Mucosa of gallbladder (tissue), 1 donor: ENCODE data around the gene ZNF124. TPM values are rescaled to one million over a fixed set of nuclear protein-coding genes. Genes with fewer than 3 reads are reported as not detected.
"Not testable (repeated sequence)": the region's sequence is repeated elsewhere in the genome, so short reads cannot be mapped to it uniquely, and the experiment has no call there.

Experiments used
- DNase-seq: peaks from one replicate; pipeline ENCODE4 v3.0.0-alpha.2; 2020; ENCODE audit warnings: low spot score
- total RNA-seq: library from RNA; stranded (reverse); gene quantifications from one replicate; pipeline ENCODE4 v1.2.1, GENCODE V29; 2021
- donor health status: DM: no; HTN: no; CAD: no.

ZNF124 gene
- total RNA-seq, result 34.2 TPM

DNA sequence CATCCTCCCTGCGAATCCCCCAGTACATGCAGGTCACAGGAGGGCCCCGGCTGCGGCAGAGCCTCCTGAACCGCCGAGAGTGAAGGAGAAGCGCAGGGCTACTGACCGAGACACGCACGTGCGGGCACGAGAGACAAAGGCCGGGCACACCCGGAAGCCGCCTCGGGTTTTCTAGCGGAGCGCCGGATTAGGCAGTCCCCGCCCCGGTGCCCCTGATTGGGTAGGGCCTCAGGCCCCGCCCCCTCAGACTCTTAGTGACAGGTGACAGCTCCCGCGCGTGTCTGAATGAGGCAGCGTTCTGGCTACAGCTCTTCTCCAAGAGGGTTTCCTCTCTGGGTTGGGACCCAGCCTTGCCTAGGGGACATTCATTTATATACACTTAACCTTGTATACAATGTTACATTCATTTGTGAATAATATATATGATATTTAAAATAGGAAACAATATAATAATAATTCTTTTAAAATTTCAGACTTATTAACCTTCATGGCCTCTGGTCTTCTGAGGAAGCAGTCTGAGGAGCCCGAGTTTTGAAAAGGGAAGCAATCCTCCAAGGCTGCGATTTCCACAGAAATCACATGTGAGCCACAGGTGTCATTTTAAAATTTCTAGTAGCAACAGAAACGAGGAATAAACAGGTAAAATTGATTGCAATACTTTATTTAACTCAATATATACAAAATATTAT, at the start of gene ZNF124:
ZNF124 (minus strand) TSS at position 146 of the 689 bp plus-strand sequence; CDS start at position 3, 143 bp downstream.
- DNase-seq, result not testable (repeated sequence)

DNA sequence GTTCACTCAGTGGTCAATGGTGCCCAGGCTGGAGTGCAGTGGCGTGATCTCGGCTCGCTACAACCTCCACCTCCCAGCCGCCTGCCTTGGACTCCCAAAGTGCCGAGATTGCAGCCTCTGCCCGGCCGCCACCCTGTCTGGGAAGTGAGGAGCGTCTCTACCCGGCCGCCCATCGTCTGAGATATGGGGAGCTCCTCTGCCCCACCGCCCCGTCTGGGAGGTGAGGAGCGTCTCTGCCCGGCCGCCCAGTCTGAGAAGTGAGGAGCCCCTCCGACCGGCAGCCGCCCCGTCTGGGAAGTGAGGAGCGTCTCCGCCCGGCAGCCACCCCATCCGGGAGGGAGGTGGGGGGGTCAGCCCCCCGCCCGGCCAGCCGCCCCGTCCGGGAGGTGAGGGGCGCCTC, 48.5 kb upstream of the ZNF124 start:
- not testable (repeated sequence) for DNase-seq

DNA sequence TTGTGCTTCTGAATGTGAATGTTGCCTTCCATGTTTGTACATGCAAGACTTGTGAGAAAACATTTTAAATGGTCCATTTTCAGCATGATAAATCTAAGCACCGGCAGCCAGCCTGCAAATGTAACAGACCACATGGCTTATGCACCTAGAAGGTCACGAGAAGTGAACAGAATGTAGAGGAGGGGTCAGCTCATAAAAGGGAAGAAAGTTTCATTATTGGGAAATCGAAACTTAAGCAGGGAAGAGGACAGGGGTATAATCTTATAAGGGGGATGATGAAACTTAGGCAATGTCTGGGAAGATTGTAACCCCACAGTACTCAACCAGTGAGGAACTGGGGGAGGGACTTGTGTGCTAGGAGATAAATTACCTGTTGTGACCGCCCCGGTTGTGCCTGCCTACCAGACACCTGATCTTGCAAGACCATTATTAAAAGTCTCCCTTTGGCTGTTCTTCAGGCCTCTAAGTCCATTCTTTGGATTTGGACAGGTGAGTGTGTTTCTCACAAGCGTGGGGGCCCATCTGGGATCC, 46.4 kb upstream of the ZNF124 start:
- DNase-seq, result no peak

DNA sequence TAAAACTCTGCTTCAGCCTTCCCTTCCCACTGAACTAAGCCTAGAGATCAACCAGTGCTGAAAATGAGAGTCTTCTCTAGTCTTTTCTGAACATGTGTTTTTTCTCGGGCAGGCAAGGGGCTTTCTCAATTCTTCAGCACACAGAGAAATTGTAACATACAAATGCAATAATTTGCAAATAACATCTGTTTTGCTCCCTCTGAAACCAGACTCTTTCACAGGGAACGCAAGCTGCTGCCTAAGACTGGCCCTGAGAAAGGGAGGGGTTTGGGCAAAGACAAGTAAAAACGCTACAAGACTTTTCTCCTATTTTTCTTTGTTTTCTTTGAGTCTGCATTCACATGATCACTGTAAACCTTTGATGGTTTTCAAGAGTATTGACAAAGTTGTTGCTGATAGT, 44.4 kb upstream of the ZNF124 start:
- no peak for DNase-seq

DNA sequence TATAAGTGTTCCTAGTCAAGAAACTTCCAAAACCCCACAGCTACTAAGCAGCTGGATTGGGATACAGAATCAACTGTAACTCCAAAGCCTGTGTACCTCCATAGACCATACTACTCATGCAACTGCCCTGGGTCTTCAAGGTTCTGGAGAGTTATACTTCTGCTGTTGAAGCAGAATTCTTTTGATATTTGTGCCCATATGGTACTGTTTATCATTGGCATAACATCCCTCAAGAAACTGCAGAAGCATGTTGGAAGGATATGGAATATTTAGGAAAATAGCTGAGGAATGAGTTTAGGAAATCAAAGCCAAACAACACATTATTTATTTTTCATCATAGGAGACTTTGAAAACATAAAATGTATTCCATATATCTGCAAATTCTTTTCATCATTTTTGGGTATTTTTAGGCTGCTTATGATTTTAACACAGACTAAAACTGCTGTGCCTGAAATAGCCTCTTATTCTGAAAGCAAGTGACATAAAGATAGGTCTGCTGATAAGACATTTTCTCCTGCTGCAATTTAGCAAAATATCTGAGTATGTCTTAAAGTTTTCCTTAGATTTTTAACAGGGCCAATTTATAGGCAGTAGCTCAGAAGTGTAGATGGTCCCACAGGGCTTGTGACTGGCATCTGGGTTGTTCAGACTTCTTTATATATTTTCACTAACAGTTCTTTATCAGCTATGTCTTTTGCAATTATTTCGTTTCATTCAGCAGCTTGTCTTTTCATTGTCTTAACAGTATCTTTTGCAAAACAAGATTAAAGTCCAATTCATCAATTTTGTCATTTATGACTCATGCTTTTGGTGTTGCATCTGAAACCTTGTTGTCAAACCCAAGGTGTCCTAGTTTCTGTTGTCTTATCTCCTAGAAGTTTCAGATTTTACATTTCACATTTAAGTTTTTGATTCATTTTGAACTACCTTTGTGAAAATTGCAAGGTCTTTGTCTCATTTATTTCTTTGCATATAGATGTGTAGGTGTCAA, 41.1 kb upstream of the ZNF124 start:
- DNase-seq, result no peak

DNA sequence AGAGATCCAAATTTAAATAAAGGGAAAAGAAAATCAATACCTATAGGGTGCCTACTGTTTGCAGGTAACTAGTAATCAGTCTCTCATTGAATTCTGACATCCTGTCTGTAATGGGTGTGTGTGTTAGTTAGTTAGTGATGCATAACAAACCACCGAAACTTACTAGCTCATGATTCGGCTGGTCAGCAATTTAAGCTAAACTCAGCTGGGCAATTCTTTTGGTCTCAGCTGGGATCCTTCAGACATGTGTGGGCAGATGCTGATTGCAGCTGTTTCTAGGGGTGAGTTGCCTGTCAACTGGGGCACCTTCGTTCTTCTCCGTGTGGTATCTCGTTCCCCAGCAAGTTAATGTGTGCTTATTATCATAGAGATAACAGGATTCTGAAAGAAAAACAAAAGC, 40.2 kb upstream of the ZNF124 start:
- no peak for DNase-seq

DNA sequence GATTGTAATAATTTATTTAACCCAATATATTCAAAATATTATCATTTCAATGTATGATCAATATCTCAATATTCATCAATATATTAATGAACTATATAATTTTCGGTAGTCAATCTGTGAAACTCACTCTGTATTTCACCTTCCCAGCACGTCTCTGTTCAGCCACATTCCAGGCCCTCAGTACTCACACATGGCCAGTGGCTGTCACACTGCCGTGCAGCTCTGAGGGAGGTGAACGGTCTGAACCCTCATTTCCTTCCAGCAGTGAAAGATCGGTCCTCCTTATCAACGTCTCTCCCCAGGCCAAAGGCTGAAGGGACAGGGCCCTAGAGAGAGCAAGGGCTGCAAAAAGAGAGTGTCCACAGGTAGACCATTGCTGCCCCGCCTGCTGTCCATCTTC, 39.5 kb upstream of the ZNF124 start:
- DNase-seq, result no peak

DNA sequence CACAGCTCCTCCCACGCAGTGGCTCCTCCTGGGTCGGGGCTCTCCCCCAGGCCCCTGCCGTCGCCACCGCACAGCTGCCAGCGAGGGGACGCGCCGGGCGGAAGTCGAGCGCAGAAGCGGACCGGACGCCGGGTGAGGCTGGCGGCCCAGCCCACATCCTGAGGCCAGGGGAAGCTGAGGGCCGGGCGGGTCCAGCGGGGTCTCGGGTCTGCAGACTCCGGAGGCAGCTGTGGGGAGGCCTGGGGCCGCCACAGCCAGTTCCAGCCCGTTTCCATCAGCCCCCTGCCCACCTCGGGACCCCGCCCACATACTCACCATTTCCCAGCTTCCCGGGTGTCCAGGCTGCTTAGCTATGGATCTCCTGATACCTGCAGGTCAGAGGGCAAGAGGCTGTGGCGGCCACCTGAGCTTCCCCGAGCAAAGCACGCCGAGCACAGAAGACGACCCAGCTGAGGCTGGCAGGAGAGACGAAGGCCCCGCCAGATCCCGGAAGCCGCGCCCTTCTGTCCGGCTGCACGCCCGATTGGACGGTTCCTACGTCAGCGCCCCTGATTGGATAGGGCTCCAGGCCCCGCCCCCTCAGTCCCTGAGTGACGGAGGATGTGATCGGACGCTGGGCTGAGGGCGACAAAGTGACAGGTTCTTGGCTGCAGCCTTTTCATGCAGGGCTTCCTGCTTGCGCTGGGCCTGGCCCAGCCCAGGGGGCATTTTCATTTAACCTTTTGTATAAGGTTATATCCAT, 38.7 kb upstream of the ZNF124 start:
- peak; percentile 98 for DNase-seq

DNA sequence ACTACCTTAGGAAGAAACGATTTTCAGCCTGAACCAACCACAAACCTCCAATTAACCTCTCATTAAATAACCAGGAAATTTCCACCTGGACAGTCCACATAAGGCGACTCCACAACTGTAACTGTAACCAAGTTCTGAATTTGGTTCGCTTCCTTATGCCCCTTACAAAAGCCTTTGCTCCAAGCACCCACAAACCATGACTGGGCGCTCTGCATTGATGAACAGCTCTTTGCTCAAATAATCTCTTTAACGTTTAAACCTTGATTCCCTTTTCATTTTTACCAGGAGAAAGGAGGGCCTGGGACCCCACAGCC, 38.2 kb upstream of the ZNF124 start:
- DNase-seq, result no peak

DNA sequence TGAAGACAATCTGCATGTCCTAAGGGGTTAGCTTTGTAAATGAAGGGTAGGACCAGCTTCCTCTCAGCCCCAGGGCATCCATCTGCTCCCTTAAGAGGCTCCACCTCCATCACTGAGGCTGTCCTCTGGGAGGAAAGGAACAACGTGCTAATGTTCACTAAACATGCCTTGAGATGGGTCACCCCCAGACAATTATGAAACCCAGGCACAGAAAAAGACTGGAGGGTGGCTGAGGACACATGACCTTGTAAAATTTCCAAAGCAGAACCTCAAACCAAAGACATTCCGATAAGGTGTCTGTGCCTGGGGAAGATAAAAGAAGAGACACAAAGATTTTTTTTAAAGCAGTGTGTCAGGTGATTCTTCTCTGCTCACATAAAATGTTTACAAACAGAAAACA, 37.6 kb upstream of the ZNF124 start:
- no peak for DNase-seq

DNA sequence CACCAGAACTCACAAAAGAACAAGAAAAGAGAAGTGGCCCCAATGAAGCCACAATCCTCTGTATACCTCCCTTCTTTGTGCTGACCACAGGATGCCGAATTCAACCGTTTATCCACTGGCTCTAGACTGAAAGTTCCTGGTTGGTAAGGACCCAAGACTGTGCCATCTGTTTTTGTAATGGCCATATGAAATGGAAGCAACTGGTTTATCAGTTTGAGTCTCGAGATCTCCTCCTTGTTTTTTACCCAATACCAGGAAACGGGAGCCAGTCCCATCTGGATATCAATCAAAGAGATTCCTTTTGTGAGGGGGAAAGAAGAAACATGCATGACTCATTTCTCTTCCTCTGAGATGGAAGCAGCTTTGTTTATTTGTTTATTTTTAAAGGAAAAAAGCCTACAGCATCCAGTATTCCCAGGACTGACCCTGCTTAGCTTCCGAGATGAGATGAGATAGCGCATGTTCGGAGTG, 32.4 kb upstream of the ZNF124 start:
- no peak for DNase-seq

DNA sequence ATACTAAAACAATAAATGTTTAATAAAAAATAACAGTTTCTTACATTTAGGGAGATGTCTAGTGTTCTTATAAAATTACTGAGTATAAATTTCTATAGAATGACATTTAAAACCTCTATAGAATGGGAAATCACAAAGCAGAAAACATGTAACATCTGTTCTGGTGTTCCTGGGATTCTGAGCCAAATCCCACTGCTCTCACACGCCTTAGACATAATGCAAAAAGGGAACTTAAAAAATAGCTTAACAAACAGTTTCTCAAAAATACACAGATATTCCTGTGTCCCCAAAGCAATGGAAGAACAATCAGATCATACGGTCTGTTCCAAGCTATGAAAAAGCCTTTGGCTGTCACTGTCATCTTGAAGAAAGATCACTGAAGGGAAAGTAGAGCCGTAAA, 27.0 kb upstream of the ZNF124 start:
- DNase-seq, result no peak

DNA sequence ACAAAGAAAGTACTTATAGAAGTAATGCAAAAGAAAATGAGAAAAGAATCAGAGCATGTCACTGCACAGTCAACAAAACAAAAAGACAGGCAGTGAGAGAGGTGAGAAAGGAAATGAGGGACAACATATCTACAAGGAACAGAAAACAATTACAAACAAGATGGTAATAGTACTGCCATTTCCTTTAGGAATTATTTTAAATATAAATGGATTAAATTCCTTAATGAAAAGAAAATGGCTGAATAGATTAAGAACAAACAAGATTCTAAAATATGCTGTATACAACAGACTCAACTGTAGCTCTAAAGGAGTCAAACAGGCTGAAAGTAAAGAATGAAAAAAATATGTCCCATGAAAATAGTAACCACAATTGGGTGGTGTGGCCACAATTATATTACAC, 22.1 kb upstream of the ZNF124 start:
- DNase-seq, result no peak

DNA sequence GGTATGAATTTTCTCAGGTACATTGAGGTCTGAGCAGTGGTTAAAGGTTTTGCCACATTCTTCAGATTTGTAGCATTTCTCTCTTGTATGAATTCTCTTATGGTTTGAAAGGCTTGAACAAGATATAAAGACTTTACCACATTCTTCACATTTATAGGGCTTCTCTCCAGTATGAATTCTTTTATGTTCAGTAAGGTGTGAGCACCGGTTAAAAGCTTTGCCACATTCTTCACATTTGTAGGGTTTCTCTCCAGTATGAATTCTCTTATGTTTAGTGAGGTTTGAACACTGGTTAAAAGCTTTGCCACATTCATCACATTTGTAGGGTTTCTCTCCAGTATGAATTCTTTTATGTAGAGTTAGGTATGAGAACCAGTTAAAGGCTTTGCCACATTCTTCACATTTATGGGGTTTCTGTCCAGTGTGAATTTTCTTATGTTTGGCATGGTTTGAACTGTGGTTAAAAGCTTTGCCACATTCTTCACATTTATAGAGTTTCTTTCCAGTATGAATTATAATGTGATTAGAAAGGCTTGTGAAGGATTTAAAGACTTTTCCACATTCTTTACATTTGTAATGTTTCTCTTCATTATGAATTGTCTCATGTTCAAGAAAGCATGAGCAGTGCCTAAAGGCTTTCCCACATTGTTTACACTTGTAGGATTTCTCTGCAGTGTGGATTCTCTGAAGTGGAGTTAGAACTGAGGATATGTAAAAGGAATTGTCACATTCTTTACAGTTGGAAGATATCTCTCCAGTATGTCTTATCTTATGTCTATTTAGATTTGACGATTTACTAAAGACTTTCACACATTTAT, 18.4 kb upstream of the ZNF124 start:
- no peak for DNase-seq

DNA sequence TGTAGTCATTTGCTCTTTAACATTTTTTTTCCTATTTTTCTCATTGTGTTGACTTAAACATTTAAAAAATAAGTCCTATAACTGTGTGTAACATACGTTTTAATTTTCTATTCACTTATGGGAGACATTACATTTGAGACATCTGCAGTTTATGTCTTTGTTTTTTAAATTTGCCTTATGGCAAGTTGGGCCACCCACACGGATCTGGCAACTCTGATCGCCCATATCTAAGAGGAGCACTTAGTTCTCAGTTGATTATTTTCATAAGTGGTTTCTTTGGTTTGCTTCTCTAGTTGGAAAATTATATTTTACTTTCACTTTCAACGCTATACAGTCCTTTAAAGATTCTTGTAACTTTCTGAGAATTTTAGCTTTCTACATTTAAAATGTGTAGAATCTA, 13.8 kb upstream of the ZNF124 start:
- DNase-seq, result no peak

DNA sequence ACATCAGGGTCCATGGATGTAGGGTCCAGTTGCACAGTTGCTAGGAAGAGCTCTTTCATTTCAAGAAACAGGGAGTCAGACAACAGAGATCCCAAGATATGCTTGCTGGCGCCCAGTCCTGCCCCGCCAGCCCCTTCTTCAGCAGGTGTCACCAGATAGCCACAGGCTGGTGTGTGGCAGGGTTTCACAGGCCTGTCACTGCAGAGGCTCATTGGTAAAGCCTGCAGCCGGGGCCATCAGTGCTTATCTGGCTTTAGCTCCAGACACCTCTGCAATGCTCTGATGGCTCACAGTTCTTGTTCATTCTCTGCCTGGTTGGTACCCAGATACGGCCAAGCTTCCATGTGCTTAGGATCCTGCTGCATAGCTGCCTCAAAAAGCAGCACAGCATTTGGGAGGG, 12.4 kb upstream of the ZNF124 start:
- DNase-seq, result no peak

DNA sequence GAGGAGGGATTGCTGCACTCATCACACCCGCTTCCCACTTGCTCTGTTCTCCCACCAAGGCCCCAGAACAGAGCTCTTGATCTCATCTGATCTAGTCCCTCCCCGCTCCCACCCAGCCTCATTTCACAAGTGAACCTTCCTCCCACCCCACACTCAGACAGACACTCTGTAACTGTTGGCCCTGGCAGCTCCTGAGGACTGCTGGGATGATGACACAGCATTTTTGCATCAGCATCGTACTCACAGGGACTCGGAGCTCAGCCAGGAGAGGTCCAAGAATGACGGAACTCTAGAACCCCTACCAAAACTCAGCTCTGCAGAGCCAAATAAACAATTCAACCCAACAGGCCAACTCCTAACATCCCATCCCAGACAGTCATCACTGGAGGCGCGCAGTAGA, 11.2 kb upstream of the ZNF124 start:
- no peak for DNase-seq

DNA sequence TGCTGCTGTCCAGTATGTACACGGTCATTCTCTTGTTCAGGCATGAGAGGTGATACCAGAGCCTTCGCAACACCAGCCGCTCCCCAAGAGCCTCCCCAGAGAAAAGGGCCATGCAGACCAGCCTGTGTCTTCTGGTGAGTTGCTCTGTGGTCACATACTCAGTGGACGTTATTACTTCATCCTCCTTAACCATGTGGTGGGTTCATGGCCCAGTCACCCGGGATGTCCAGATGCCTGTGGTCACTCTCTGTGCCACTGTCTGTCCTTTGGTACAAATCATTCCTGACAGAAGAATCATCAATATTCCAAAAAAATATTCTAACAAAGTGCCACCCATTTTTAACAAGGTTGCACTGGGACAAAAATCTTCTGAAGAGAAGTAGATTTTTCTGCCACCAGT, 8.8 kb upstream of the ZNF124 start:
- DNase-seq, result no peak

DNA sequence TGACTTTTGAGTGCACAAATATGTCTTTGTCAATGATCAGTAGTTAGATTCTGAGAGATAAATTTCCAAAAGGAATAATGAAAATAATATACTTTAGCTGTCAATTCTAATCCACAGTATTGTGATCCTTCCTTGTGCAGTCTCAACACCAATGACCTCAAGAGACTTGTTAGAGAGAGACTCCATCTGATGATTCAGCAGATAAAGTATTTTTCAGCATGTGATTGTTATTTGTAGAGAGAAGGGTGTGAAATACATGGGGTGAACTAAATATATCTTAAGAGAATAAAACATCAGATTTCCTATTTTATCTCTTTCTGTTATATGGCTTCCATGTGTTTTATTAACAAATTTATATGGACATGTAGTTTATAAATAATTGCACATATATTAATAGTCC, 5.9 kb upstream of the ZNF124 start:
- no peak for DNase-seq

DNA sequence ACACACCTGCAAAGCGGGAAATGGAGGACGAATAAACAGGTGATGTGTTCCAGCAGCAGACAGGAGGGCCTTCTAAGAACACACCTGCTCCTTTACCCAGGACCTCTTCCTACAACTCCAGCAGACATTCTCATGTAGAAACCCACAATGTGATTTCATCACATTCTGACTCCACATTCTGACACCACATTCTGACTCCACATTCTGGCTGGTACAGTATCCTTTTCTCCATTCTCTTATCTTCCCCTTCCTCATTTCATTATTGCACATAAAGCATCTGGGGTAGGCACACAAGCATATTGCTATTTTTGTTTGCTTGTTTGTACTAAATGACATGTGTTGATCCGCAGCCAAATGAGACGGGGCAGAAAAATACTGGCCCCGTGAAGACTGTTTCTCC, 3.6 kb upstream of the ZNF124 start:
- no peak for DNase-seq

DNA sequence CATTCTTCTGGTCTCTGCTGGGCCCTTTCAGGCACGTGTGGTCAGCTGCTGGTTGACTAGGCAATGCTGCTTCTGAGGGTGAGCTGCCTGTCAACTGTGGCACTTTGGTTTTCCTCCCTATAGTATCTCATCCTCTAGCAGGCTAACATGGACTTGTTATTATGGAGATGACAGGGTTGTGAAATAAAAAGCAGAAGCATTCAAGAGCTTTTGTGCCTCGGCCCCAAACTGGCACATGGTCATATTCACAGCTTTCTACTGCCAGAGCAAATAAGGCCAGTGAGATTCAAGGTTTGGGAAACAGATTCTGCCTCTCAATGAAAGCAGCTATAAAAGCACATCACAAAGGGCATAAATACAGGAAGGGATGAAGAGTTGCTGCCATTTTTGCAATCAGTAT, 1.6 kb upstream of the ZNF124 start:
- no peak for DNase-seq
